GM21390 (cell line): Measurements from ENCODE around the gene GRIA1.
A peak's percentile ranks its signal among the peaks of the same experiment; 100 is the strongest.

Experiments used
- ATAC-seq: cut with Tn5 transposase; IDR thresholded peaks from one replicate; pipeline ENCODE4 v1.9.1; 2021; ENCODE audit not compliant: unreplicated experiment

Gene GRIA1

GRCh38 chr5:153601377-153601776 lies 110.9 kb downstream of the GRIA1 start:
- ATAC-seq: peak; percentile 76

DNA sequence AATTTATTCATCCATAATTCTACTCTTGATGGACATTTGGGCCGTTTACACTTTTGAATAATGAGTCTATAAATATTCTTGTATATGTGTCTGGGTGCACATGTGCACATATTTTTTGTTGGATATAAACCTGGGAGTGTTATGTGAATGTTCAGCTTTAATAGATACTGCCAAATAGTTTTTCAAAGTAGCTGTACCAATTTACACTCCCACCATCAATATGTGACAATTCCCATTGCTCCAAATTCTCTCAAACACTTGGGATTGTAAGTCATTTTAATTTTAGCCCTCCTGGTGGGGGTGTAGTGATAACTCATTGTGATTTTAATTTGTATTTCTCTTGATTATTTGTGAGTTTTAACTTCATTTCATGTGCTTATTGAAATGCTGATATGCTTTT lies 114.9 kb downstream of the GRIA1 start:
- no peak for ATAC-seq

DNA sequence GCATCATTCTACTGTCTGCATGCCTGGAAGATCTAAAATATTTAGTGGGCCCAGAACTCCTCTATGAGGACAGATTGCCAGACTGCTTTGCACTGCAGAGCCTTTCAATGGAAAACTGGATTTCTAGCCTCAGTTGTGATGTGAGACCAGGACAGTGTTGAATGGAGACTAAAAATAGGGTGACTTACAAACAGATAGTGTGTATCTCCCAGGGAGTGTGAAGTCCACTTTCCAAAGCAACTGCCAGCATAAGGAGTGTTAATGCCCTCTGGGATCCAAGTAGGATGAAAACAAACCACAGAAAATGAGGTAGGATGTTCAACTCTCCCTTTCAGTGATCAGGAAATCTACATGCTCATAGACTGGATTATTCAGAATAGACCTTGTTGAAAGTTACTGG lies 119.5 kb downstream of the GRIA1 start:
- no peak for ATAC-seq

DNA sequence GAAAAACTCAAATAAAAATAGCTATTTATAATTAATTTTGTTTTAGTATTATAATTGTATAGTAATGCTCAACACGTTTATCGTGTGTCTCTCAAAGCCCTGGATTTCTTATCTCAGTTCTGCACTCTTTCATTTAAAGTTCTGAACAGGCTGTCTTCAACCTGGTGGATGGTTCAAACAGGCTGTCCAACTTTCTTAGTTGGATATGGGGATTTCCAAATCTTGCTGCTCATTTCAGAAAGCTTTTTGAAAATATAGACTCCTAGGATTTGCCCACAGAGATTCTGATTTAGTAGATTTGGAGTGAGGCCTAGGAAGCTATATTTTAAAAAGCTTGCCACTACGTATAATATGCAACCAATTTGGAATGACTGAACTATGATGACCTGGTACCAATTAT lies 120.3 kb downstream of the GRIA1 start:
- no peak for ATAC-seq

DNA sequence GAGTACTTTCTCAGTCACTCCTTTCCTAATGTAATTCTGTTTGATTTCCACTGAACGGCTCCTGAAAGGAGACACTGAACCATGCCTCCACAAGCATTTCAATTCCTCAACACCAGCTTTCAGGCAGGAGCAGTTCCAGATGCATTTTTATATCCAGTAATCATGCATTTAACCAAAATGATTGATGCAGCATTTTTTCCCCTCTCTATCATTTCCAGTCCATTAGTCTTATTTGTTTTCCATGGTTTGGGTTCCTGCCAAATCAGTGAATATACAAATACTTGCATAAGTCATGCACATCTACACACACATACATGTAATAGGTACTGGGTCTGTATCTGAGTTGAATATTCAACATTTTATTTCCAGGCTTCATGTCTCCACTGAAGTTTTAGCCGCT lies 122.7 kb downstream of the GRIA1 start:
- no peak for ATAC-seq

DNA sequence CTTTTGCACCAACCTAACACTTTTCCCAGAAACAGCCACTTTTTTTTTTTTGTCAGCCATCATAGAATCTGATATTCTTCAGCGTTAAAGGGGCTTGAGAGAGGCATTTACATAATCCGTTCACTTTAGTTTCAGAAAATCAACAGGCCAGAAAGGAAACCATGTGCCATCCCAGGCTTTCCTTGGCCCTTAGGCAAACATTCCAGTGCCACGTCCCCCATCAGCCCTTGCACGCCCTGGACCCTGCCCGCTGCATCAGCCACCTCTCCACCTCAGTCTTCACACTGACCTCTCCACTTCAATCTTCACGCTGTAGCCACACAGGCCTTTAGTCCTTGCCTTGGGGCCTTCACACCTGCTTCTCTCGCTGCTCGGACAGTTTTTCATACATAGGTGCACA lies 123.2 kb downstream of the GRIA1 start:
- no peak for ATAC-seq

DNA sequence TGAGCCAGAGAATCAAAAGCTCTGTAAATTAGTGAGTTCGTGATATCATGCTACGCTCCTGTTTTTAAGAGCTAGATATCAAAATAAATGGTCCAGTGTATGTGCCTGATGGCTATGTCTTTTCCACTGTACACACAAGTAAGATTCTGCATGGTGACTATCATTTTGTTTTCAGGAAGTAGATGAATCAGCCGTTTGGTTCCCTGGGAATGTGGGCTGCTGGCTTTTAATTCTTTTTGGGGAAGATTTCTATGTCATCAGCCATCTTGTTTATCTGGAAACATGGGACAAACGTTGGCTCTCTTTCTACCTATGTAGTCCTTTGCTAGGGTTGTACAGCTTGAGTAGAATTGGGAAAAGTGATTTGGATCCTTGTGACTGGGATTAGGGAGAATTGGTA lies 126.7 kb downstream of the GRIA1 start:
- no peak for ATAC-seq

DNA sequence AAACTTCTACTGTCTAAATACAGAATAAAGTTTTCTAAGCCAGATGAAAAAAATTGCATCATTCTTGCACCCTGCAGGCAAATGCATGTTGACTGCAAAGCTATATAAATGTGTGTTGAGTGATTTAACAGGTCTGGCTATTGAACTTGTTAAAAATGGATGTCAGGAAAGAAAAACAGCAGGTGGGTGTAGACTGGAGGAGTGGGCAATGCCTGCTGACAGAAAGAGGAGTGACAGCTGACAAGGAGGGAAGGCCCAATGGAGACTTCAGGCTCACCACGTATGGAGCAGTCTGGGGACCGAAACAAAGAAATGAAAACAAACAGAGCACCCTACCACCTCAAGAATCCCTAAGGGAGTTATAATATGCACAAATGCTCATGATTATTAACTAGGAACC lies 127.8 kb downstream of the GRIA1 start:
- no peak for ATAC-seq

DNA sequence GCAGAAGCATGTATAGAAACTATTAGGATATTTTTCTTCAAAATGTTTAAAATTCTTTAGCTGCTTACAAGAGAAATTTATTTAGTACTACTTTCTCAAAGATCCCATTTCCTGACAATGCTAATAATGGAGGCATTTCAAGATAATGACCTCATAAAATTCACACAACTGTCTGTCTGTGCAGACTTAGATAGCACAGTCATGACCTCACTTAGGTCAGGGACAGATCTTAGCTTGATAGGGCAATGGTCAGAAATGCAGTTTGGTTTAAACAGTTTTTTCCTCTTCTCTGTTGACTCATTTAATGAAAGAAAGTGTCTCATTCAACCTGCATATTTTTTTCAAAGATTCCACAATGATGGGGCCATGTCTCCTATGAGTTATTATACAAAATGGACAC lies 128.4 kb downstream of the GRIA1 start:
- ATAC-seq: no peak

- ATAC-seq: no peak
These were observed 129.3 kb downstream of the GRIA1 start for GRCh38 chr5:153619771-153620170.

GRCh38 chr5:153623124-153623523 lies 132.7 kb downstream of the GRIA1 start:
- no peak for ATAC-seq

DNA sequence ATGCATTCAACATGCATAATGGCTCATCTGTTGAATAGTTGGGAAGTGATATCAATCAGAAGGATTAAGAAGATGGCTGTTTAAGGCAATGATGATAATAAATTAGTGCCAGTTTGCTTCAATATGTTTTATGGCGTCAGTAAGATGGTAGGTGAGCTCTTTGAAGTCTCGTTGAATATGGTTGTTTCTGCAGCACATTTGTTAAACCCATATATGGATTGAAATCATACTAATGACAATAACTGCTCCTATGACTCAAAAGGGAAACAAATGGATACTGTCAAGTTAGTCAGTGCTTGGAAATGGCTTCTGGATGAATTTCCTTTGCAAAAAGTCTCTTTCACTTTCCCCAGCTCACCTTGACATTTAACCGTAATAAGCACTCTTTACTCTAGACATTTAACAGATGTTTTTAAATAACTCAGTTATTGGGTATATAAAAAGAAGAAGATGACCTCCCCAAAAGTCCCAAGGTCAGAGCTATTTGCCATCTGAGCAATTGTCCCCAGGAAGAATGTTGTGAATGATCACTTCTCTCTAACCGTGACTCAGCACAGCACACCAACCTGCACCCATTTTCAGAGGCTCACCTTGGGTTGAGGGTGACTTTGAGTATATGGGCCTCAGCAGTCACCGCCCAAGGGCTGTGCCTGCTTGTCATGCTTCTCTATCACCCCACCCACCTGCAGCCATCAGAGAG lies 133.4 kb downstream of the GRIA1 start:
- ATAC-seq: no peak

- ATAC-seq: no peak
These were observed 133.9 kb downstream of the GRIA1 start for GRCh38 chr5:153624451-153624765.

DNA sequence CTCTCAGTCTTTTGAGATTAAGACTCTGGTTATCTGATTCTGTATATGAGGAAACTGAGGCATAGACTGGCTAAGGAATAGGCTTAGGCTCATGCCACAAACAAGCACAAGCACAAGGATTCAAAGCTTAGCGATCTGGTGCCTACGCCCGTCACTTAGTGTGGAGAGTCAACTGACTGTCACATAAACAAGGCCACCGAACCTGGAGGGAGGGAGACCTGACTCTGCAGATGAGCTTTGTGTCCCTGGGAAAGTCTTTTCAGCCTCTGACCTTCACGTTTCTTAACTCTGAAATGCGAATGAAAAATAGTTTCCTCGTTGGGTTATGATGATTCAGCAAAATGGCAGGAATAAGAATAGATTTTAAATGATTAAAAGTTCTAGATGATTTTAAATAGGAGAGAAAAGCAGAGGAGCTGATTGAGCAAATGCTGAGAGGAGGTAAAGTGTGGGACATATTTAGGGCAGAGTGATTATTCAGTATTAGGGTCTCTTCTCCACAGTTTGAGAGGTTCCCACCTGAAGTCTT lies 135.4 kb downstream of the GRIA1 start:
- ATAC-seq: no peak

DNA sequence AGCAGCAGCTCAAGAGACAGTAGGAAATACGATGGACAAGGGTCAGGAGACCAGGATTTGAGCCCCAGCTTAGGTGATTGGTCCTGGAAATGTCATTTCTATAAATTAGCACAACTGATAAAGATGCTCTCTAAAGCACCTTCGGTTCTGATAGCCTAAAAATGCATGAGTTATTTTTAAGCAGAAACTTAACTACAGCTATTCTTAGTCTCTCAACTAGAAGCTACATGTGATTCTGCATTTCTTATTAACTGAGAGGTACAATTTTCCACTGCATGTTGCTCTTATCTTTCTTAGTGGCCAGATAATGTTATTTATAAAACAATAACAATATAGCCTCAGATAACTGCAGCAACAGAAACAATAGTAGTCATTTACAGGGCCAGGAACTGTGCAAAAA lies 136.4 kb downstream of the GRIA1 start:
- ATAC-seq: no peak

- no peak for ATAC-seq
These were observed 138.8 kb downstream of the GRIA1 start for GRCh38 chr5:153629027-153629895.

GRCh38 chr5:153630546-153630945 lies 140.1 kb downstream of the GRIA1 start:
- no peak for ATAC-seq

DNA sequence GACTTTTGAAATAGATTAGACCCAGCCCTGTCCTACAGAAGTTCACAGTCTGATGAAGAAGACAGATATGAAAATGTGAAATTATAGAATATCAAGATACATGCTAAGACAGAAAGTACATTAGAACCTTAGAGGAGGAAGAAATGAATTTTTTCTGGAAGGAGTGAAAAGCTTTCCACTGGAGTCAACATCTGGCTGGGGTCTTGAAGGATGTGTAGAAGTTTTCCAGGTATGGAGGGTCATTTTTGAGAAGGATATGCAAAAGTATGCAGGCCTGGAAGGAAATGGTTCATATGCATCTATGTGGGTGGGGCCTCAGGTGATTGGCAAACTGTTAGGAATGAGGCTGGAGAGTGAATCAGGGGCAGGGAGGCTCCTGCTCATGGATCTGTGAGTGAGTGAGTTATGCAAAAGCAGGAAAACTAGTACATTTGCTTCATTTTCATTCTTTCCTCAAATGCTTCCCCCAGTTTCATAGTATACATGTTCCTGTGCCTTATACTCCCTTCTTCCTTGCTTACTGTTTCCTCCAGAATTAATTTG lies 142.3 kb downstream of the GRIA1 start:
- no peak for ATAC-seq

GRCh38 chr5:153636670-153637451 lies 146.4 kb downstream of the GRIA1 start:
- no peak for ATAC-seq

GRCh38 chr5:153640293-153640692 lies 149.8 kb downstream of the GRIA1 start:
- ATAC-seq: no peak

DNA sequence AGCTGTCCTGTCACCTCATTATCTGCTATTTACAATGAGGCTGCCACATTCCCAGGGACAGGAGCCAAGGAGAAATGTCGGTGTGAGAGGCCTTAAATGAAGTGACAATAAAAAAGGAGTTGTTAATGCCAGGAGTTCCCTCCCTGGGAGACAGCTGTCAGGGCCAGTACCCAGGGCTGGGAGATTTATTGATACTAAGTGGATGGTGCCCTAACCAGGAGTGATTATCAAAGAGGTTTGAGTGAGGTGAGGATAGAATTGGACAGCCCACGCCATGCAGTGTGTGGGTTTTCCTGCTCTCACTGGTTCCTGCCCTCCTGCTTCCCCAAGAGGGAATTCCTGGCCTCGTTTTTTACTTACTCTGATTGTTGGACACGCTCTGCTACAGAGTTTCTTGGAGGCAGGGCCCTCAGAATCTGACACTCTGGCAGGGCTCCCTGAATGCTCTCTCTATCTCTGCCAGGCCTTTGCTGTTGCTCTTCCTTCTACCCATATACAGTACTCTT lies 150.8 kb downstream of the GRIA1 start:
- ATAC-seq: no peak
